Measurements from ENCODE around the gene PRR15L.
A peak's percentile ranks its signal among the peaks of the same experiment; 100 is the strongest.

The PRR15L gene

GRCh38 chr17:47973541-47973940 is 15.9 kb upstream of the PRR15L start:
- peaks cover 4 to 16% of the 10 kb centered on the region in 2 donors for H3K4me1 ChIP-seq (ENCODE audit: control insufficient read depth in 2 of 2, insufficient read depth in 1 of 2, low read depth in 1 of 2, low read length in 2 of 2)
- H3K23ac ChIP-seq (ENCODE audit: low read depth, low read length, poor library complexity): no peak overlapping the region

GRCh38 chr17:47970725-47971499 is 13.2 kb upstream of the PRR15L start, which contains the start of gene CDK5RAP3:
TSS of gene CDK5RAP3 (plus strand) at chr17:47971113. CDS start at chr17:47971147, 34 bp downstream.
- DNase-seq (ENCODE audit: low spot score): peak; percentile 99
- H3K4me2 ChIP-seq (ENCODE audit: insufficient read depth, low read length, poor library complexity, severe bottlenecking): peak within 1 kb of the TSS; percentile 66
- no peak within 1 kb of the TSS for H2BK120ac ChIP-seq (ENCODE audit: low read depth, low read length)
- peak within 1 kb of the TSS; percentile 27 for H3K27ac ChIP-seq (replicated peaks; ENCODE audit: low read length)
- peak within 1 kb of the TSS; percentile 1 for H2BK12ac ChIP-seq (ENCODE audit: low read length)
- H2BK15ac ChIP-seq (ENCODE audit: low read length): no peak within 1 kb of the TSS
- H2BK5ac ChIP-seq (ENCODE audit: low read length): peak within 1 kb of the TSS; percentile 2
- peak within 1 kb of the TSS; percentile 88 for H2AFZ ChIP-seq (ENCODE audit: low read length)
- no peaks in the 10 kb centered on the region for H3K79me1 ChIP-seq (ENCODE audit: low read depth, low read length)
- H3K9ac ChIP-seq (ENCODE audit: low read depth, low read length, poor library complexity): peak within 1 kb of the TSS; percentile 91
- H3K4ac ChIP-seq (ENCODE audit: low read length): peak within 1 kb of the TSS; percentile 32
- peaks cover 20 to 37% of the 10 kb centered on the region in 2 donors for H3K36me3 ChIP-seq (replicated peaks in 1 of 2; ENCODE audit: control insufficient read depth in 2 of 2, insufficient read depth in 2 of 2, low read length in 2 of 2)
- WGBS, 2 donors (ENCODE audit: extremely low coverage in 2 of 2, insufficient read length in 2 of 2, insufficient replicate concordance in 1 of 2): no CpG with 5 or more reads among the region's 62 CpGs
- peak within 1 kb of the TSS; percentile 80 for H3K23ac ChIP-seq (ENCODE audit: low read depth, low read length, poor library complexity)
- no peak within 1 kb of the TSS for H4K8ac ChIP-seq (ENCODE audit: low read depth, low read length)
- H3K4me1 ChIP-seq (ENCODE audit: control insufficient read depth in 2 of 2, insufficient read depth in 1 of 2, low read depth in 1 of 2, low read length in 2 of 2): peaks cover 3 to 14% of the 10 kb centered on the region in 2 donors
- H3K18ac ChIP-seq (ENCODE audit: low read length): peak within 1 kb of the TSS; percentile 97
- peaks cover 0 to 3% (median 0%) of the 10 kb centered on the region in 3 experiments for H3K27me3 ChIP-seq (ENCODE audit: control insufficient read depth in 3 of 3, insufficient read depth in 3 of 3, low read depth in 1 of 3, low read length in 3 of 3)
- H3K4me3 ChIP-seq (ENCODE audit: low read length in 2 of 2): peak within 1 kb of the TSS; percentile 82 to 92
- H3K14ac ChIP-seq (ENCODE audit: low read length): no peak within 1 kb of the TSS
- H3K9me3 ChIP-seq (replicated peaks in 1 of 2; ENCODE audit: control insufficient read depth in 2 of 2, insufficient read depth in 1 of 2, low read depth in 1 of 2, low read length in 2 of 2): no peaks in the 10 kb centered on the region
- H2AK5ac ChIP-seq (ENCODE audit: low read depth, low read length): peak within 1 kb of the TSS; percentile 1
- no peak within 1 kb of the TSS for H4K91ac ChIP-seq (ENCODE audit: low read depth, low read length, poor library complexity)

More at GRCh38 chr17:47973541-47973940, 15.9 kb upstream of the PRR15L start:
- Histone ChIP-seq H3K27me3 (ENCODE audit: control insufficient read depth in 3 of 3, insufficient read depth in 3 of 3, low read depth in 1 of 3, low read length in 3 of 3) (no peaks in the 10 kb centered on the region), H3K14ac (ENCODE audit: low read length) (no peak overlapping the region), H3K36me3 (replicated peaks in 1 of 2; ENCODE audit: control insufficient read depth in 2 of 2, insufficient read depth in 2 of 2, low read length in 2 of 2) (peaks cover 28 to 55% of the 10 kb centered on the region in 2 donors), H4K91ac (ENCODE audit: low read depth, low read length, poor library complexity) (no peak overlapping the region), H3K4me3 (ENCODE audit: low read length in 2 of 2) (no peak overlapping the region), H3K4me2 (ENCODE audit: insufficient read depth, low read length, poor library complexity, severe bottlenecking) (no peak overlapping the region), H2AK5ac (ENCODE audit: low read depth, low read length) (no peak overlapping the region), H3K18ac (ENCODE audit: low read length) (no peak overlapping the region), H2BK5ac (ENCODE audit: low read length) (no peak overlapping the region), H2BK120ac (ENCODE audit: low read depth, low read length) (no peak overlapping the region), H3K4ac (ENCODE audit: low read length) (no peak overlapping the region), H2BK12ac (ENCODE audit: low read length) (no peak overlapping the region), H4K8ac (ENCODE audit: low read depth, low read length) (no peak overlapping the region), H2BK15ac (ENCODE audit: low read length) (no peak overlapping the region), H3K27ac (replicated peaks; ENCODE audit: low read length) (no peak overlapping the region), H3K79me1 (ENCODE audit: low read depth, low read length) (no peaks in the 10 kb centered on the region), H3K9me3 (replicated peaks in 1 of 2; ENCODE audit: control insufficient read depth in 2 of 2, insufficient read depth in 1 of 2, low read depth in 1 of 2, low read length in 2 of 2) (no peaks in the 10 kb centered on the region), H3K9ac (ENCODE audit: low read depth, low read length, poor library complexity) (no peak overlapping the region), H2AFZ (ENCODE audit: low read length) (no peak overlapping the region)
- DNase-seq (ENCODE audit: low spot score): no peak
- no CpG with 5 or more reads among the region's 8 CpGs for WGBS, 2 donors (ENCODE audit: extremely low coverage in 2 of 2, insufficient read length in 2 of 2, insufficient replicate concordance in 1 of 2)

DNA sequence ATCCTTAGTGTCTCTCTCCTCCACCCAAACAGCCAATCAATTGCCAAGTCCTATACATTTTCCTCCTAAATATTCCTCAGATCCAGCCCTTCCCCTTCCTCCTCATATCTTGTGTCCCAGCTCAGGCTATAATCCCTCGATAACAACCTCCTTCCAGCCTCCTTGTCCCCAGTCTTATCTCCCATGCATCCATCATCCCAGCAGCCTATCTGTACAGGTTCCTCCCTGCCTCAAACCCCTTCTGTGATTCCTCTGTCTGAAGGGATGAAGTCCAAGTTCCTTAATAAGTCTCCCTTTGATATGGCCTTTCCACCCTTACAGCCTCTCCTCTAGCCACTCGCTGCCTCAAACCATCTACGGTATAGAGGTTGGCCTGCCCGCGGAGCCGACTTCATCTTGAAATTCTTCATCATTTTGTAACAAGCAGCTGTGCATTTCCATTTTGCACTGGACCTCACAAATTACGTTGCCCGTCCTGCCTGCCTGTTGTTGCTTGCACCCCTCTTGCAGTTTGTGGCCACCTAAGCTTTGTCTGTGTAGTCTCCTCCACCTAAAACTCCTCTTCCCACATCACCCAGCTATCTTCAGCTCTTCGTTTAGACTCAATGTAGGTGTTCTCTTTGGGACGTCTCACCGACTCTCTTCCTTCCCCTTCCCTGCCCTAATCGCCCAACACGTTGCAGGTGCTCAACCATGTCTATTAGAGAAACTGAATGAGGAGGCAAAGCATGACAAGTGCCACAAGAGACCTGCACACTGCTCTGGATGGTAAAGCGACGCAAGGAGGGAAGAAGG is 12.4 kb upstream of the PRR15L start:
- H2BK15ac ChIP-seq (ENCODE audit: low read length): no peak overlapping the region
- no peak overlapping the region for H4K8ac ChIP-seq (ENCODE audit: low read depth, low read length)
- H2AFZ ChIP-seq (ENCODE audit: low read length): peak overlapping the region; percentile 88
- H3K79me1 ChIP-seq (ENCODE audit: low read depth, low read length): no peaks in the 10 kb centered on the region
- H3K4me2 ChIP-seq (ENCODE audit: insufficient read depth, low read length, poor library complexity, severe bottlenecking): peak overlapping the region; percentile 35
- no peak overlapping the region for H2BK5ac ChIP-seq (ENCODE audit: low read length)
- peaks cover 13 to 29% of the 10 kb centered on the region in 2 donors for H3K36me3 ChIP-seq (replicated peaks in 1 of 2; ENCODE audit: control insufficient read depth in 2 of 2, insufficient read depth in 2 of 2, low read length in 2 of 2)
- H3K14ac ChIP-seq (ENCODE audit: low read length): no peak overlapping the region
- H3K9ac ChIP-seq (ENCODE audit: low read depth, low read length, poor library complexity): no peak overlapping the region
- peaks cover 0 to 3% (median 0%) of the 10 kb centered on the region in 3 experiments for H3K27me3 ChIP-seq (ENCODE audit: control insufficient read depth in 3 of 3, insufficient read depth in 3 of 3, low read depth in 1 of 3, low read length in 3 of 3)
- no peak overlapping the region for H3K18ac ChIP-seq (ENCODE audit: low read length)
- H3K9me3 ChIP-seq (replicated peaks in 1 of 2; ENCODE audit: control insufficient read depth in 2 of 2, insufficient read depth in 1 of 2, low read depth in 1 of 2, low read length in 2 of 2): no peaks in the 10 kb centered on the region
- no peak overlapping the region for H3K23ac ChIP-seq (ENCODE audit: low read depth, low read length, poor library complexity)
- no peak for DNase-seq (ENCODE audit: low spot score)
- H3K4me1 ChIP-seq (ENCODE audit: control insufficient read depth in 2 of 2, insufficient read depth in 1 of 2, low read depth in 1 of 2, low read length in 2 of 2): peaks cover 3 to 14% of the 10 kb centered on the region in 2 donors
- no peak overlapping the region for H2AK5ac ChIP-seq (ENCODE audit: low read depth, low read length)
- H3K27ac ChIP-seq (replicated peaks; ENCODE audit: low read length): no peak overlapping the region
- H2BK12ac ChIP-seq (ENCODE audit: low read length): peak overlapping the region; percentile 1
- WGBS, 2 donors (ENCODE audit: extremely low coverage in 2 of 2, insufficient read length in 2 of 2, insufficient replicate concordance in 1 of 2): no CpG with 5 or more reads among the region's 15 CpGs
- peak overlapping the region; percentile 35 to 59 for H3K4me3 ChIP-seq (ENCODE audit: low read length in 2 of 2)
- H4K91ac ChIP-seq (ENCODE audit: low read depth, low read length, poor library complexity): no peak overlapping the region
- H2BK120ac ChIP-seq (ENCODE audit: low read depth, low read length): no peak overlapping the region
- no peak overlapping the region for H3K4ac ChIP-seq (ENCODE audit: low read length)

- H4K91ac ChIP-seq (ENCODE audit: low read depth, low read length, poor library complexity): no peak overlapping the region
- no peak overlapping the region for H2BK15ac ChIP-seq (ENCODE audit: low read length)
- H2BK5ac ChIP-seq (ENCODE audit: low read length): no peak overlapping the region
- no peak overlapping the region for H3K23ac ChIP-seq (ENCODE audit: low read depth, low read length, poor library complexity)
- no peak overlapping the region for H3K18ac ChIP-seq (ENCODE audit: low read length)
- no CpG with 5 or more reads among the region's 5 CpGs for WGBS, 2 donors (ENCODE audit: extremely low coverage in 2 of 2, insufficient read length in 2 of 2, insufficient replicate concordance in 1 of 2)
- H2BK12ac ChIP-seq (ENCODE audit: low read length): no peak overlapping the region
- no peak overlapping the region for H2BK120ac ChIP-seq (ENCODE audit: low read depth, low read length)
- H2AK5ac ChIP-seq (ENCODE audit: low read depth, low read length): no peak overlapping the region
- no peak for DNase-seq (ENCODE audit: low spot score)
- no peak overlapping the region for H3K4me2 ChIP-seq (ENCODE audit: insufficient read depth, low read length, poor library complexity, severe bottlenecking)
- peaks cover 0 to 3% (median 0%) of the 10 kb centered on the region in 3 experiments for H3K27me3 ChIP-seq (ENCODE audit: control insufficient read depth in 3 of 3, insufficient read depth in 3 of 3, low read depth in 1 of 3, low read length in 3 of 3)
- H3K4me3 ChIP-seq (ENCODE audit: low read length in 2 of 2): no peak overlapping the region
- peaks cover 4 to 16% of the 10 kb centered on the region in 2 donors for H3K36me3 ChIP-seq (replicated peaks in 1 of 2; ENCODE audit: control insufficient read depth in 2 of 2, insufficient read depth in 2 of 2, low read length in 2 of 2)
- peaks cover 3 to 14% of the 10 kb centered on the region in 2 donors for H3K4me1 ChIP-seq (ENCODE audit: control insufficient read depth in 2 of 2, insufficient read depth in 1 of 2, low read depth in 1 of 2, low read length in 2 of 2)
- H3K79me1 ChIP-seq (ENCODE audit: low read depth, low read length): no peaks in the 10 kb centered on the region
- H3K4ac ChIP-seq (ENCODE audit: low read length): no peak overlapping the region
- H3K9ac ChIP-seq (ENCODE audit: low read depth, low read length, poor library complexity): no peak overlapping the region
- H4K8ac ChIP-seq (ENCODE audit: low read depth, low read length): no peak overlapping the region
- H3K9me3 ChIP-seq (replicated peaks in 1 of 2; ENCODE audit: control insufficient read depth in 2 of 2, insufficient read depth in 1 of 2, low read depth in 1 of 2, low read length in 2 of 2): no peaks in the 10 kb centered on the region
- no peak overlapping the region for H3K14ac ChIP-seq (ENCODE audit: low read length)
- no peak overlapping the region for H3K27ac ChIP-seq (replicated peaks; ENCODE audit: low read length)
- H2AFZ ChIP-seq (ENCODE audit: low read length): no peak overlapping the region
Observed at GRCh38 chr17:47968836-47969235, 11.2 kb upstream of the PRR15L start.
